Measurements from ENCODE around the gene PCDHB8.
"Not testable (repeated sequence)": the region's sequence is repeated elsewhere in the genome, so short reads cannot be mapped to it uniquely, and the experiment has no call there.

PCDHB8 gene

DNA sequence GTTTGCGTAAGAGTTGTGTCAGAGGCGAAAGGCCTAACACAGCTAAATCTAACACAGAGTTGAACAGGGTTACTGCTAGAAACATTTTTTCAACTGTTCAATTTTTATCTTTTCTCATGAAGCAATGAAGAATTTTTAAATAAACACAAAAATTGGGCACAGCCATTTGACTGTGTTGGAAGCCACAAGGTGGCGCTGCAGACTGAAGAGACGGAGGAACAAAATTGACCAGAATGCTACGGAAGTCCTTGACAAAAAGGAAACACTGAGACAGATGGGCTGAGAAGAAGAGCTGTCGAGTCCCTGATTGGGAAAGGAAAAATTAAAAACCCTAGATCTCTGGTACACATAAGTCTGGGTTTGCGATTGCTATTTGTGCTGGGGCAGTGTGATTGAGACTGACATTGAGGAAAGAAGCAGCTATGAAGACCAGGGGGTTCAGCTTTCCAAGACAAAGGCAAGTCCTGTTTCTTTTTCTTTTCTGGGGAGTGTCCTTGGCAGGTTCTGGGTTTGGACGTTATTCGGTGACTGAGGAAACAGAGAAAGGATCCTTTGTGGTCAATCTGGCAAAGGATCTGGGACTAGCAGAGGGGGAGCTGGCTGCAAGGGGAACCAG lies 9.4 kb downstream of the PCDHB8 start, which contains the start of gene PCDHB9:
PCDHB9 (plus strand) TSS at position 265 of the 616 bp plus-strand sequence; CDS start at position 423, 158 bp downstream.
- no peak for DNase-seq

GRCh38 chr5:141188682-141189081 lies 11.1 kb downstream of the PCDHB8 start:
- not testable (repeated sequence) for DNase-seq

DNA sequence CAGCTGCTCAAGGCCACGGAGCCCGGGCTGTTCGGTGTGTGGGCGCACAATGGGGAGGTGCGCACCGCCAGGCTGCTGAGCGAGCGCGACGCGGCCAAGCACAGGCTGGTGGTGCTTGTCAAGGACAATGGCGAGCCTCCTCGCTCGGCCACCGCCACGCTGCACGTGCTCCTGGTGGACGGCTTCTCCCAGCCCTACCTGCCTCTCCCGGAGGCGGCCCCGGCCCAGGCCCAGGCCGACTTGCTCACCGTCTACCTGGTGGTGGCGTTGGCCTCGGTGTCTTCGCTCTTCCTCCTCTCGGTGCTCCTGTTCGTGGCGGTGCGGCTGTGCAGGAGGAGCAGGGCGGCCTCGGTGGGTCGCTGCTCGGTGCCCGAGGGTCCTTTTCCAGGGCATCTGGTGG lies 11.5 kb downstream of the PCDHB8 start:
- not testable (repeated sequence) for DNase-seq

DNA sequence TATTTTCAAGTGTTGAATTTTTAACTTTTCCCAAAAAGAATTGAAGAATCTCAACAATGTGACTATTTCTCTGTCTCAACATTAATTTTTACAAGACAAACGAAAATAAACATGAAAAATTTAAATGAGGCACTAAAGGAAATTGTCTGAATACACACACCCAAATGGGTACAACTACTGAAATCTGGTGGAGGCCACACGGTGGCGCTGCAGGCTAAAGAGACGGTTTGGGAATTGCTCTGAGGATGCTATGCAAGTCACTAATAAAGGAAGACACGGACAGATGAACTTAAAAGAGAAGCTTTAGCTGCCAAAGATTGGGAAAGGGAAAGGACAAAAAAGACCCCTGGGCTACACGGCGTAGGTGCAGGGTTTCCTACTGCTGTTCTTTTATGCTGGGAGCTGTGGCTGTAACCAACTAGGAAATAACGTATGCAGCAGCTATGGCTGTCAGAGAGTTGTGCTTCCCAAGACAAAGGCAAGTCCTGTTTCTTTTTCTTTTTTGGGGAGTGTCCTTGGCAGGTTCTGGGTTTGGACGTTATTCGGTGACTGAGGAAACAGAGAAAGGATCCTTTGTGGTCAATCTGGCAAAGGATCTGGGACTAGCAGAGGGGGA lies 14.6 kb downstream of the PCDHB8 start, which contains the start of gene PCDHB10:
PCDHB10 (plus strand) TSS at position 244 of the 616 bp plus-strand sequence; CDS start at position 444, 200 bp downstream.
- DNase-seq, result no peak

DNA sequence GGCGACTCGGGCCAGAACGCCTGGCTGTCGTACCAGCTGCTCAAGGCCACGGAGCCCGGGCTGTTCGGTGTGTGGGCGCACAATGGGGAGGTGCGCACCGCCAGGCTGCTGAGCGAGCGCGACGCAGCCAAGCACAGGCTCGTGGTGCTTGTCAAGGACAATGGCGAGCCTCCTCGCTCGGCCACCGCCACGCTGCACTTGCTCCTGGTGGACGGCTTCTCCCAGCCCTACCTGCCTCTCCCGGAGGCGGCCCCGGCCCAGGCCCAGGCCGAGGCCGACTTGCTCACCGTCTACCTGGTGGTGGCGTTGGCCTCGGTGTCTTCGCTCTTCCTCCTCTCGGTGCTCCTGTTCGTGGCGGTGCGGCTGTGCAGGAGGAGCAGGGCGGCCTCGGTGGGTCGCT lies 16.7 kb downstream of the PCDHB8 start:
- DNase-seq, result not testable (repeated sequence)

DNA sequence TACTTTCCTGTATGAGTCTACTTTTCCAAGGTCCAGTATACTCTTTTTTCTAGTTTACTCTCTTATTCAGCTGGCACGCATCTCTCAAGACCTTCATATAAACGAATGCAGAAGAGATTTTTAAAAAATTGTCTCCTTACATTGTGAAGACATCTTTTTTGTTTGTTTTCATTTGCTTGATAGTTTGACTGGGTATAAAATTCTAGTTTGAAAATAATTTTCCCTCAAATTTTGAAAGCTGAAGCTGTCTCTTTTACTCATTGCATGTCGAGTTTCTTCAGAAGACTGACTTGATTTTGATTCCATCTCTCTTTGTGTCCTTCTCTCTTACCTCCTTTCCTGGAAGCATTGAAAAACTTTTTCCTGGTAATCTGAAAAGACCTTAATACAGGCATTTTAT lies 18.8 kb downstream of the PCDHB8 start:
- DNase-seq, result no peak

- DNase-seq, result no peak
Measured at GRCh38 chr5:141199359-141200235, 22.0 kb downstream of the PCDHB8 start, which contains the start of gene PCDHB11. PCDHB11 (plus strand) TSS chr5:141199627; CDS start chr5:141199775, 148 bp downstream.

- DNase-seq, result not testable (repeated sequence)
Measured at GRCh38 chr5:141201126-141201525, 23.5 kb downstream of the PCDHB8 start.

GRCh38 chr5:141201646-141202045 lies 24.1 kb downstream of the PCDHB8 start:
- not testable (repeated sequence) for DNase-seq

GRCh38 chr5:141208478-141208877 lies 30.9 kb downstream of the PCDHB8 start, which contains the start of gene PCDHB12:
PCDHB12 (plus strand) TSS chr5:141208719; CDS start chr5:141208908, 189 bp downstream.
- DNase-seq, result no peak

DNA sequence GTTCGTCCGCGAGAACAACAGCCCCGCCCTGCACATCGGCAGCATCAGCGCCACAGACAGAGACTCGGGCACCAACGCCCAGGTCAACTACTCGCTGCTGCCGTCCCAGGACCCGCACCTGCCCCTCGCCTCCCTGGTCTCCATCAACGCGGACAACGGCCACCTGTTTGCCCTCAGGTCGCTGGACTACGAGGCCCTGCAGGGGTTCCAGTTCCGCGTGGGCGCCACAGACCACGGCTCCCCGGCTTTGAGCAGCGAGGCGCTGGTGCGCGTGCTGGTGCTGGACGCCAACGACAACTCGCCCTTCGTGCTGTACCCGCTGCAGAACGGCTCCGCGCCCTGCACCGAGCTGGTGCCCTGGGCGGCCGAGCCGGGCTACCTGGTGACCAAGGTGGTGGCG lies 32.7 kb downstream of the PCDHB8 start:
- not testable (repeated sequence) for DNase-seq

DNA sequence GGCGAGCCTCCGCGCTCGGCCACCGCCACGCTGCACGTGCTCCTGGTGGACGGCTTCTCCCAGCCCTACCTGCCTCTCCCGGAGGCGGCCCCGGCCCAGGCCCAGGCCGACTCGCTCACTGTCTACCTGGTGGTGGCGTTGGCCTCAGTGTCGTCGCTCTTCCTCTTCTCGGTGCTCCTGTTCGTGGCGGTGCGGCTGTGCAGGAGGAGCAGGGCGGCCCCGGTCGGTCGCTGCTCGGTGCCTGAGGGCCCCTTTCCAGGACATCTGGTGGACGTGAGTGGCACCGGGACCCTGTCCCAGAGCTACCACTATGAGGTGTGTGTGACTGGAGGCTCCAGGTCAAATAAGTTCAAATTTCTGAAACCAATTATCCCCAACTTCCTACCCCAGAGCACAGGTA lies 33.3 kb downstream of the PCDHB8 start:
- not testable (repeated sequence) for DNase-seq

DNA sequence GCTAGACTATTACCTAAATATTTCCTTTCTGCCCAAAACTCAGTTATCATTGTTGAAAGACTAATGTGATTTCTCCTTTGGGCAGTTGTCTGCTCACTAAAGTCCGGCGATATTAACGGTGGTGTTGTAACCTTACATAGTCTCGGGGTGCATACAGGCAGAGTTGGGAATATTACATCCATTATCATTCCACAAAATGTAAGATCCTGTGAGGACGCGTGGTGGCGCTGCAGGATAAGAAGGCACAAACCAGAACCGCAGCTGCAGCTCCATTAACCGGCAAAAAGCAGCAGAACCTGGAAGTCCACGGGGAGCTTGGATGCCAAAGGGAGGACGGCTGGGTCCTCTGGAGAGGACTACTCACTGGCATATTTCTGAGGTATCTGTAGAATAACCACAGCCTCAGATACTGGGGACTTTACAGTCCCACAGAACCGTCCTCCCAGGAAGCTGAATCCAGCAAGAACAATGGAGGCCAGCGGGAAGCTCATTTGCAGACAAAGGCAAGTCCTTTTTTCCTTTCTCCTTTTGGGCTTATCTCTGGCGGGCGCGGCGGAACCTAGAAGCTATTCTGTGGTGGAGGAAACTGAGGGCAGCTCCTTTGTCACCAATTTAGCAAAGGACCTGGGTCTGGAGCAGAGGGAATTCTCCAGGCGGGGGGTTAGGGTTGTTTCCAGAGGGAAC lies 36.2 kb downstream of the PCDHB8 start, which contains the start of gene PCDHB13:
PCDHB13 (plus strand) TSS at position 264 of the 684 bp plus-strand sequence; CDS start at position 469, 205 bp downstream.
- DNase-seq, result not testable (repeated sequence)

- not testable (repeated sequence) for DNase-seq
Measured at GRCh38 chr5:141214583-141214982, 37.0 kb downstream of the PCDHB8 start.

- DNase-seq, result not testable (repeated sequence)
Measured at GRCh38 chr5:141215504-141215903, 37.9 kb downstream of the PCDHB8 start.

DNA sequence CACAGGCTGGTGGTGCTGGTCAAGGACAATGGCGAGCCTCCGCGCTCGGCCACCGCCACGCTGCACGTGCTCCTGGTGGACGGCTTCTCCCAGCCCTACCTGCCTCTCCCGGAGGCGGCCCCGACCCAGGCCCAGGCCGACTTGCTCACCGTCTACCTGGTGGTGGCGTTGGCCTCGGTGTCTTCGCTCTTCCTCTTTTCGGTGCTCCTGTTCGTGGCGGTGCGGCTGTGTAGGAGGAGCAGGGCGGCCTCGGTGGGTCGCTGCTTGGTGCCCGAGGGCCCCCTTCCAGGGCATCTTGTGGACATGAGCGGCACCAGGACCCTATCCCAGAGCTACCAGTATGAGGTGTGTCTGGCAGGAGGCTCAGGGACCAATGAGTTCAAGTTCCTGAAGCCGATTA lies 38.4 kb downstream of the PCDHB8 start:
- DNase-seq, result not testable (repeated sequence)

GRCh38 chr5:141223112-141223783 lies 45.7 kb downstream of the PCDHB8 start, which contains the start of gene PCDHB14:
PCDHB14 (plus strand) TSS chr5:141223343; CDS start chr5:141223506, 163 bp downstream.
- no peak for DNase-seq

GRCh38 chr5:141224844-141225243 lies 47.3 kb downstream of the PCDHB8 start:
- not testable (repeated sequence) for DNase-seq

DNA sequence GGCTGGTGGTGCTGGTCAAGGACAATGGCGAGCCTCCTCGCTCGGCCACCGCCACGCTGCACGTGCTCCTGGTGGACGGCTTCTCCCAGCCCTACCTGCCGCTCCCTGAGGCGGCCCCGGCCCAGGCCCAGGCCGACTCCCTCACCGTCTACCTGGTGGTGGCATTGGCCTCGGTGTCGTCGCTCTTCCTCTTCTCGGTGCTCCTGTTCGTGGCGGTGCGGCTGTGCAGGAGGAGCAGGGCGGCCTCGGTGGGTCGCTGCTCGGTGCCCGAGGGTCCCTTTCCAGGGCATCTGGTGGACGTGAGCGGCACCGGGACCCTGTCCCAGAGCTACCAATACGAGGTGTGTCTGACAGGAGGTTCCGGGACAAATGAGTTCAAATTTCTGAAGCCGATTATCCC lies 47.8 kb downstream of the PCDHB8 start:
- DNase-seq, result not testable (repeated sequence)

Data from GF-D8 (cell line).